ENCODE data around the gene TCHHL1.

Gene TCHHL1

GRCh38 chr1:152089014-152089674 lies at the start of gene TCHHL1:
TSS of gene TCHHL1 (minus strand) at chr1:152089064. CDS start at chr1:152088143, 921 bp downstream.
- no peak for DNase-seq (ENCODE audit: low read depth in 2 of 2)

GRCh38 chr1:152137215-152137614 lies 48.4 kb upstream of the TCHHL1 start:
- DNase-seq (ENCODE audit: low read depth in 2 of 2): no peak

- no peak for DNase-seq (ENCODE audit: low read depth in 2 of 2)
These were observed 41.3 kb upstream of the TCHHL1 start for GRCh38 chr1:152130186-152130585.

- DNase-seq (ENCODE audit: low read depth in 2 of 2): no peak
These were observed 38.8 kb upstream of the TCHHL1 start for GRCh38 chr1:152127673-152128072.

GRCh38 chr1:152125834-152126443 lies 37.1 kb upstream of the TCHHL1 start:
- DNase-seq (ENCODE audit: low read depth in 2 of 2): no peak

- DNase-seq (ENCODE audit: low read depth in 2 of 2): no peak
These were observed 30.1 kb upstream of the TCHHL1 start for GRCh38 chr1:152118915-152119314.

GRCh38 chr1:152115344-152115743 lies 26.5 kb upstream of the TCHHL1 start, which contains the start of gene TCHH:
TSS of gene TCHH (minus strand) at chr1:152115444. CDS start at chr1:152114080, 1,364 bp downstream.
- no peak for DNase-seq (ENCODE audit: low read depth in 2 of 2)

GRCh38 chr1:152112885-152113432 lies 24.1 kb upstream of the TCHHL1 start:
- no peak for DNase-seq (ENCODE audit: low read depth in 2 of 2)

- DNase-seq (ENCODE audit: low read depth in 2 of 2): no peak
These were observed 23.4 kb upstream of the TCHHL1 start for GRCh38 chr1:152112101-152112884.

GRCh38 chr1:152111515-152111968 lies 22.7 kb upstream of the TCHHL1 start:
- no peak for DNase-seq (ENCODE audit: low read depth in 2 of 2)

GRCh38 chr1:152110860-152111514 lies 22.1 kb upstream of the TCHHL1 start:
- peak in 1 of 2 donors; percentile 18 for DNase-seq (ENCODE audit: low read depth in 2 of 2)

- no peak for DNase-seq (ENCODE audit: low read depth in 2 of 2)
These were observed 21.5 kb upstream of the TCHHL1 start for GRCh38 chr1:152110365-152110859.

- no peak for DNase-seq (ENCODE audit: low read depth in 2 of 2)
These were observed 21.1 kb upstream of the TCHHL1 start for GRCh38 chr1:152109998-152110294.

- DNase-seq (ENCODE audit: low read depth in 2 of 2): no peak
These were observed 20.6 kb upstream of the TCHHL1 start for GRCh38 chr1:152109231-152109997.

- DNase-seq (ENCODE audit: low read depth in 2 of 2): no peak
These were observed 20.0 kb upstream of the TCHHL1 start for GRCh38 chr1:152108882-152109222.

- DNase-seq (ENCODE audit: low read depth in 2 of 2): no peak
These were observed 19.4 kb upstream of the TCHHL1 start for GRCh38 chr1:152107984-152108881.

GRCh38 chr1:152107031-152107983 lies 18.4 kb upstream of the TCHHL1 start:
- no peak for DNase-seq (ENCODE audit: low read depth in 2 of 2)

- no peak for DNase-seq (ENCODE audit: low read depth in 2 of 2)
These were observed 16.0 kb upstream of the TCHHL1 start for GRCh38 chr1:152104854-152105253.

- no peak for DNase-seq (ENCODE audit: low read depth in 2 of 2)
These were observed 8.1 kb upstream of the TCHHL1 start for GRCh38 chr1:152096931-152097330.
